GM21576 (cell line): Measurements from ENCODE around the gene EMB.
A peak's percentile ranks its signal among the peaks of the same experiment; 100 is the strongest.
"Not testable (repeated sequence)": the region's sequence is repeated elsewhere in the genome, so short reads cannot be mapped to it uniquely, and the experiment has no call there.

Experiments
- ATAC-seq: cut with Tn5 transposase; IDR thresholded peaks from one replicate; pipeline ENCODE4 v1.9.1; 2021; ENCODE audit warnings: mild to moderate bottlenecking, moderate library complexity; ENCODE audit not compliant: unreplicated experiment

The EMB gene

DNA sequence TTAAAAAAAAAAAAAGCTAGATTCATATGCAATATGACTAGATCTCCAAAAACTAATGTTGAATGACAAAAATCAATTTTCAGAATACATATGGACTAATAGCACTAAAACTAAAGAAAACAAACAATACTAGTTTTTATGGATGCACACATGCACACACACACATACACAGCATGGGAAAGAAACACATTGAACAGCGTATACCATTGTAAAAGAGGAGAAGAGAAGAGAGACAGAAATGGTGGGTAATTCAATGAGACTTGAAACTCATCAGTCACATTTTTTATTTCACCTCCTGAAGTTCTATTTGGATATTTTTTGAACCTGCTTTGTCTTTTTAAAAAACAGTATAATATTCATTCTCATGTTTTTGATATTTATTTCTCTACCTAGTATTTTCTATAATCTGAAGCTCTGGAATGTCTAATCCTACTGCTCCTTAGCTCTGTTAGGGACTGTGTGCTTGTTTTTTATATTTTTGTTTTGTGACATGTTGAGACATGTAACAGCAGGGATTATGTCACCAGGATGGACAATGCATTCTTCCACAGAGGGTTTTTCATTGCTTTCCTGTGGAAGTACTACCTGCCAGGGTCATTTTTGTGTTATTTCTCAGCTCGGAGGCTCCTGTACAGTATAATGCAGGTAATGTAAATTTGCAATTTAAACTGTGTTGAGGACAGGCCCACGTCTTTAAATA, 17.8 kb downstream of the EMB start:
- ATAC-seq: not testable (repeated sequence)

DNA sequence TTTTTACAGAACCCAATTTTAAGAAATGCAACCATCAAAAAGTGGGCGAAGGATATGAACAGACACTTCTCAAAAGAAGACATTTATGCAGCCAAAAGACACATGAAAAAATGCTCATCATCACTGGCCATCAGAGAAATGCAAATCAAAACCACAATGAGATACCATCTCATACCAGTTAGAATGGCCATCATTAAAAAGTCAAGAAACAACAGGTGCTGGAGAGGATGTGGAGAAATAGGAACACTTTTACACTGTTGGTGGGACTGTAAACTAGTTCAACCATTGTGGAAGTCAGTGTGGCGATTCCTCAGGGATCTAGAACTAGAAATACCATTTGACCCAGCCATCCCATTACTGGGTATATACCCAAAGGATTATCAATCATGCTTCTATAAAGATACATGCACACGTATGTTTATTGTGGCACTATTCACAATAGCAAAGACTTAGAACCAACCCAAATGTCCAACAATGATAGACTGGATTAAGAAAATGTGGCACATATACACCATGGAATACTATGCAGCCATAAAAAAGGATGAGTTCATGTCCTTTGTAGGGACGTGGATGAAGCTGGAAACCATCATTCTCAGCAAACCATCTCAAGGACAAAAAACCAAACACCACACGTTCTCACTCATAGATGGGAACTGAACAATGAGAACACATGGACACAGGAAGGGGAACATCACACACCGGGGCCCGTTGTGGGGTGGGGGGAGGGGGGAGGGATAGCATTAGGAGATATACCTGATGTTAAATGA, 19.7 kb downstream of the EMB start:
- ATAC-seq: not testable (repeated sequence)

GRCh38 chr5:50420343-50420935, 20.6 kb downstream of the EMB start:
- no peak for ATAC-seq

DNA sequence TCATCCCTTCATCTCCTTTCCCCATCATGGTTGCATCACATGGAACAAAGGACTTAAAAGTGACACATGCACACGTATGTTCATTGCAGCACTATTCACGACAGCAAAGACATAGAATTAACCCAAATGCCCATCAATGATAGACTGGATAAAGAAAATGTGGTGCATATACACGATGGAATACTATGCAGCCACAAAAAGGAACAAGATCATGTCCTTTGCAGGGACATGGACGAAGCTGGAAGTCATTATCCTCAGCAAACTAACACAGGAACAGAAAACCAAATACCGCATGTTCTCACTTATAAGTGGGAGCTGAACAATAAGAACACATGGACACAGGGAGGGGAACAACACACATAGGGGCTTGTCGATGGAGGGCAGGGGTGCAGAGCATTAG, 21.4 kb downstream of the EMB start:
- not testable (repeated sequence) for ATAC-seq

GRCh38 chr5:50416637-50417036, 24.5 kb downstream of the EMB start:
- ATAC-seq: not testable (repeated sequence)

DNA sequence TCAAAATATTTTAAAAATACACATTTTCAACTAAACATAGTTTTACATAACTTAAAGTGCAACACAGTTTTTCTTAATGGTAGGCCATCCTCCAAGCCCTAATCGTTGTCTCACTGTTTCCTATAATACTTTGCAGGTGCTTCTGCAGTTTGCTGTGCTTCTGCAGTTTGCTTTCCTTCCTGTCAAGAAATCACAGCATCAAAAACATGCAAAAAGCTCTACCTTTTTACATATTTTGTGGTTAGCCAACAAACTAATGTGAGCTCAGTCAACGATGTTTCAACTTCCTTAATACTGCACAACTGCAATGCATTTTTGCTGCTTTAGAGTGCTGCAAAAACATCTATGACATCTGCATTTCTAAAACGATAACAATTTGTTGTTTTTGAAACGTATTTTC, 25.2 kb downstream of the EMB start:
- peak; percentile 92 for ATAC-seq

GRCh38 chr5:50410932-50411331, 30.2 kb downstream of the EMB start:
- not testable (repeated sequence) for ATAC-seq

- ATAC-seq: no peak
Measured at GRCh38 chr5:50406877-50407276, 34.2 kb downstream of the EMB start.

DNA sequence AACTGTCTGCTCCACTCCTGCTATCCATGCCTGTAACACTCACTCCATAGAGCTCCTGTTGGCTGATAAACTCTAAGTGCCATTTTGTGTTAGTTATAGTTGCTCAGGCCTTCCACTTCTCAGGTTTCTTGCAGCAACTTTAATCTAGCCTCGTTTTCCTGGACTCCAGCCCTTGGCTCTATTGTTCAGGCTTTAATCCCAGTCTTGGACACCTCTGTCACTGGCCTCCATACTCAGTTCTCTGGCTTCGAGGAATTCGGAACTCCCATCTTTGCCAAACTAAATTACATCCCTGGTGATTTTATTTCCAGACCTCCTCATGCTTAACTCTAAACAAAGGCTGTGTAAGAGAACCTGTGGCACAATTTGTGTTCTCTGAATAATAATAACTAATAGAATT, 39.8 kb downstream of the EMB start:
- no peak for ATAC-seq

DNA sequence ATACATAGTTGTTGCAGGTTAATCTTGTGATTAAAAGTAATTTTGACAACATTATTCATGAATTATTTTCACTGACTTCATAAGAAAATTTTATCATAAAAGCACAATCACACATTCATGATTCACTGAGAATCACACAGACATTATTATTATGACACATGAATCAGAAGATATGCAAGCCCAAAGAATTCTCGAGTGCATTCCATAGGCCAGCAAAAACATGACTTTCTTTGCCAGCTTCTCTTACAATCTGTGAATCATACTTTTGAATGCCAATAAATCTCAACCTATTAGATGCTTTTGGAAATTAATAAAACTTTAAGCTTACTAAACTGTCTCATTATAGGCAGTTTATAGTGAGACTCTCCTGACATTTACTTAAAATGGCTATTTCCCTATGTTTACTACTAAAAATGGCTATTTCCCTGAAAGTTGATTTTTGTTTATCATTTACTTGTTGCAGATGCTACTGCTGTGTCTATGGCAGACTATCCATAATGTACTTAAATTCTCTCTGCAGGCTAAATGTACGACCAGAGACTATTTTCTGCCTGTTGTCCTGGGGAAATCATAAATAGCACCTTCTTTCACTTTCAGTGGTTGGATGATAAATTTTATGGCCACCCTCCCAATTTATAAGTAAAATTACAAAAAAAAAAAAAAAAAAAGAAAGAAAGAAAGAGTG, 47.0 kb downstream of the EMB start:
- ATAC-seq: not testable (repeated sequence)

DNA sequence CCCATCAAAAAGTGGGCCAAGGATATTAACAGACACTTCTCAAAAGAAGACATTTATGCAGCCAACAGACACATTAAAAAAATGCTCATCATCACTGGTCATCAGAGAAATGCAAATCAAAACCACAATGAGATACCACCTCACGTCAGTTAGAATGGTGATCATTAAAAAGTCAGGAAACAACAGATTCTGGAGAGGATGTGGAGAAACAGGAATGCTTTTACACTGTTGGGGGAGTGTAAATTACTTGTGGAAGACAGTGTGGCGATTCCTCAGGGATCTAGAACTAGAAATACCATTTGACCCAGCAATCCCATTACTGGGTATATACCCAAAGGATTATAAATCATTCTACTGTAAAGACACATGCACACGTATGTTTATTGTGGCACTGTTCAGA, 48.8 kb downstream of the EMB start:
- ATAC-seq: not testable (repeated sequence)

DNA sequence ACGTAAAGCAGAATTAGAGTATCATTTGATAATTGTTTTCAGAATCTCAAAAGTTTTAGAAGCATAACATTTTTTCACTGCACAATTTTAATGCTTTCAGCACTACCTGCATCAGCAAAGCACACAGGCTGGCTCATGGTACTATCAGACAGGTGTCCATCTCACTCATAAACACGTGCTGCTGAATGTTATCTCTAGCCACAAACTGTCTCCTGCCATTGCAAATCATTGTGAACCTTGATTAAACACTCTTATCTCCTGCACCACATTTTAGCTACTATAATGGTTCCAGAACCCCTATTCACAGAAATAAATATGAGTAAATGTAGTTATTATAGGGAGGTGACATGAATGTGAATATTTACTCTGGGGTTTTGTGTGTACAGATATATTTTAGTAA, 56.7 kb downstream of the EMB start:
- ATAC-seq: not testable (repeated sequence)

DNA sequence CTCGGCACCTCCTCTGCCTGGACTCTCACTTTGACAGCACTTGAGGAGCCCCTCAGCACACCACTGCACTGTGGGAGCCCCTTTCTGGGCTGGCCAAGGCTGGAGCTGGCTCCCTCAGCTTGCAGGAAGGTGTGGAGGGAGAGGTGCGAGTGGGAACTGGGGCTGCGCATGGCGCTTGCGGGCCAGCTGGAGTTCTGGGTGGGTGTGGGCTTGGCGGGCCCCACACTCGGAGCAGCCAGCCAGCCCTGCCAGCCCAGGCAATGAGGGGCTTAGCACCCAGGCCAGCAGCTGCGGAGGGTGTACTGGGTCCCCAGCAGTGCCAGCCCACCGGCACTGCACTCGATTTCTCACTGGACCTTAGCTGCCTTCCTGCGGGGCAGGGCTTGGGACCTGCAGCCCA, 64.4 kb downstream of the EMB start:
- ATAC-seq: not testable (repeated sequence)

DNA sequence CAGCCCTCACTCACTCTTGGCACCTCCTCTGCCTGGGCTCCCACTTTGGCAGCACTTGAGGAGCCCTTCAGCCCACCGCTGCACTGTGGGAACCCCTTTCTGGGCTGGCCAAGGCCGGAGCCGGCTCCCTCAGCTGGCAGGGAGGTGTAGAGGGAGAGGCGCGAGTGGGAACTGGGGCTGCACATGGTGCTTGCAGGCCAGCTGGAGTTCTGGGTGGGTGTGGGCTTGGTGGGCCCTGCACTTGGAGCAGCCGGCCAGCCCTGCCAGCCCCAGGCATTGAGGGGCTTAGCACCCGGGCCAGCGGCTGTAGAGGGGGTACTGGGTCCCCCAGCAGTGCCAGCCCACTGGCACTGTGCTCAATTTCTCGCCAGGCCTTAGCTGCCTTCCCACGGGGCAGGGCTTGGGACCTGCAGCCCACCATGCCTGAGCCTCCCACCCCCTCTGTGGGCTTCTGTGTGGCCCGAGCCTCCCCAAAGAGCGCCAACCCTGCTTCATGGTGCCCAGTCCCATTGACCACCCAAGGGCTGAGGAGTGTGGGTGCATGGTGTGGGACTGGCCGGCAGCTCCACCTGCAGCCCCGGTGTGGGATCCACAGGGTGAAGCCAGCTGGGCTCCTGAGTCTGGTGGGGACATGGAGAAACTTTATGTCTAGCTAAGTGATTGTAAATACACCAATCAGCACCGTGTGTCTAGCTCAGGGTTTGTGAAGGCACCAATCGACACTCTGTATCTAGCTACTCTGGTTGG, 71.6 kb downstream of the EMB start:
- ATAC-seq: not testable (repeated sequence)

DNA sequence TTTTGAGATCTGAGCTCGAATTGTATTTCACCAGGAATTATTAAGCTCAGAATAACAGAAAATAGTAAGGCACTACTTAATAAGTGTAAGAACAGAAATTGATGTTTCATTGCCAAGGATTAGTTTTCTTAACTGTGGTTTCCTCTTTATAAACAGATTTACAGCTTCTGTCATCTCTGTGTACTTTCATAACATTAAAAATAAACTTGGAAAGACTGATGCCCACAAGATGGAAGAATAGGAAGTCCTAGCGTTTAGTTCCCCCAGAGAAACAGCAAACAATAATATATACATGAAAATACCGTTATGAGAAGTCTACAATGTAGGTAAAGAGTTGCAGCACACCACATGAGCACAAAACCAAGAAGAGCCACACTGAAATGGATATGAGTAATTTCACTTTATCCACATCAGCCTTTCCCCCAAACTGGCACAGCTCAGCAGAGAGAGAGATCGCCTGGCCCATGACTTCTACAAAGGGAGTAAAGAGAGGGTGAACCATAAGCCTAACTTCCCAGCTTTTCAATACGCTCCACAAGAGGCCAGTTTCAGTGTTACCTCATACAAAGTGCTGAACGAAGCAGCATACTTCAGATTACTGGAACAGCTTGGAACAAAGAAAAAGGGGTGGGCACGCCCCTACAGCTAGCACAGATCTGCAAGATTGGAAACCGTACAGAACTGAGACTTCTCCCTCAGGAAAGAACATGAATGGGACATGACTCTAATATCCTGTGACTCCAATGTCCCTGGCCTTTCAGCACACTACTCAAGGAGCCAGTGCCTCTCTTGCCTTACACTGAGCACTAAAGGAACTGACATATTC, 75.4 kb downstream of the EMB start:
- no peak for ATAC-seq

- ATAC-seq: not testable (repeated sequence)
Measured at GRCh38 chr5:50364535-50365309, 76.4 kb downstream of the EMB start.

DNA sequence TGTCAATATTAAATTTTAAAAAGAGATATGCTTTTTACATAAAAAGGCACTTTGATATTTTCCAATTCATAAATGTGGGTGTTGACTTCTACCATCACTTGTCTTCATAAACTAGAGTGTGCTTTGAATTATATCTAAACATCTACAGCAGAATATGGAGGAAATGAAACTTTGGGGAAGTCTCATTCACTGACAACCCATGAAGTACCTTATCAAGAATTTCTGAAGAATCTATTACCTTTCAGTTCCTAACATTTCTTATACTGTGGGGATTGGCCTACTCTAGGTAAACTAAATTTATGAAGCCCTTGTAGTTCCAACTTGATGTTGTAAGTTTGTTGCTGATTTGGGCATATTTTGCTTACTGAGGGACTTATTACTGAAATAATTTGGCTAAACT, 81.9 kb downstream of the EMB start:
- ATAC-seq: no peak

DNA sequence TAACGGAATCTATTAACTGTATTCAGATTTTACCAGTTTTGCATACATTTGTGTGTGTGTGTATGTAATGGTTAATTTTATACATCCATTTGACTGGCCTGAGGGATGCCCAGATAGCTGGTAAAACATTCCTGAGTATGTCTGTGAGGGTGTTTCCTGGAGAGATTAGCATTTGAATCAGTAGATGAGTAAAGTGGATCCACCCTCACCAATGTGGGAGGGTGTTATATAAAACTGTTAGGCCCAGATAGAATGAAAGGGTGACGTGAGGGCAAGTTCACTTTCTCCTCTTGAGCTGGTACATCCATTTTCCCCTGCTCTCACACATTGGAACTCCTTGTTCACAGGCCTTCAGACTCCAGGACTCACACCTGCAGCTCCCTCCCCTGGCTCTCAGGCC, 88.7 kb downstream of the EMB start:
- no peak for ATAC-seq
